Chondrocyte (in vitro differentiated cells): ENCODE data around the gene TIMP3. TPM values are rescaled to one million over a fixed set of nuclear protein-coding genes. Genes with fewer than 3 reads are reported as not detected.

Experiments used
- DNase-seq: peaks from one replicate; pipeline ENCODE4 v3.0.0; 2021; ENCODE audit warnings: mixed read lengths, low spot score
- H3K27ac Mint-ChIP-seq: one replicate; pipeline ENCODE4 v1.8.0; 2021; ENCODE audit warnings: mild to moderate bottlenecking, moderate library complexity, mixed read lengths; ENCODE audit not compliant: unreplicated experiment
- H3K27me3 Mint-ChIP-seq: 2 replicates; pipeline ENCODE4 v1.8.0; 2021; ENCODE audit warnings: low read depth, mixed read lengths
- H3K36me3 Mint-ChIP-seq: 2 replicates; pipeline ENCODE4 v1.8.0; 2021; ENCODE audit warnings: low read depth, mixed read lengths
- H3K4me1 Mint-ChIP-seq: 2 replicates; pipeline ENCODE4 v1.8.0; 2021; ENCODE audit warnings: low read depth, mild to moderate bottlenecking, mixed read lengths
- H3K4me3 Mint-ChIP-seq: one replicate; pipeline ENCODE4 v1.8.0; 2021; ENCODE audit warnings: mild to moderate bottlenecking, moderate library complexity, mixed read lengths; ENCODE audit not compliant: unreplicated experiment
- H3K9me3 Mint-ChIP-seq: 2 replicates; pipeline ENCODE4 v1.8.0; 2021; ENCODE audit warnings: low read depth, mixed read lengths
- CTCF ChIP-seq: fragments of 200-600 bp; sonication (generic); IDR thresholded peaks from 2 replicates; pipeline ENCODE4 v1.5.0; 2021; ENCODE audit warnings: antibody characterized with exemption, mild to moderate bottlenecking, moderate library complexity
- total RNA-seq: library from RNA; stranded (reverse); gene quantifications from 3 replicates; pipeline ENCODE4 v1.2.1, GENCODE V29; 2021

The TIMP3 gene
- total RNA-seq, 1 donor from 2014 or later, result 126 TPM

- Mint-ChIP-seq H3K27me3 (peaks cover 2% of the 10 kb centered on the region), H3K9me3 (no peaks in the 10 kb centered on the region), H3K4me1 (peaks cover 4% of the 10 kb centered on the region), H3K4me3 (no peak overlapping the region), H3K36me3 (no peaks in the 10 kb centered on the region), H3K27ac (no peak overlapping the region)
- TF ChIP-seq CTCF, result peak; percentile 39
- no peak for DNase-seq
Measured at GRCh38 chr22:32901925-32902324, 100.4 kb downstream of the TIMP3 start.

GRCh38 chr22:32903507-32903906 lies 102.0 kb downstream of the TIMP3 start:
- Mint-ChIP-seq H3K27ac (no peak overlapping the region), H3K9me3 (no peaks in the 10 kb centered on the region), H3K4me3 (no peak overlapping the region), H3K27me3 (peaks cover 2% of the 10 kb centered on the region), H3K36me3 (no peaks in the 10 kb centered on the region), H3K4me1 (peaks cover 4% of the 10 kb centered on the region)
- no peak for TF ChIP-seq CTCF
- DNase-seq, result no peak

- no peak for DNase-seq
- no peaks in the 10 kb centered on the region for H3K36me3 Mint-ChIP-seq
- TF ChIP-seq CTCF, result no peak
- H3K4me3 Mint-ChIP-seq, result no peak overlapping the region
- H3K27me3 Mint-ChIP-seq, result peaks cover 2% of the 10 kb centered on the region
- no peaks in the 10 kb centered on the region for H3K9me3 Mint-ChIP-seq
- H3K4me1 Mint-ChIP-seq, result peaks cover 4% of the 10 kb centered on the region
- no peak overlapping the region for H3K27ac Mint-ChIP-seq
Measured at GRCh38 chr22:32904044-32904443, 102.5 kb downstream of the TIMP3 start.

- no peak for DNase-seq
- Mint-ChIP-seq H3K9me3 (no peaks in the 10 kb centered on the region), H3K4me3 (no peak overlapping the region), H3K4me1 (peaks cover 4% of the 10 kb centered on the region), H3K36me3 (no peaks in the 10 kb centered on the region), H3K27ac (no peak overlapping the region), H3K27me3 (no peaks in the 10 kb centered on the region)
- TF ChIP-seq CTCF, result no peak
Measured at GRCh38 chr22:32905400-32905799, 103.9 kb downstream of the TIMP3 start.

GRCh38 chr22:32909581-32910428 lies 108.3 kb downstream of the TIMP3 start:
- Mint-ChIP-seq H3K36me3 (peaks cover 2% of the 10 kb centered on the region), H3K27ac (no peak overlapping the region), H3K4me1 (peaks cover 4% of the 10 kb centered on the region), H3K27me3 (peaks cover 2% of the 10 kb centered on the region), H3K4me3 (no peak overlapping the region), H3K9me3 (no peaks in the 10 kb centered on the region)
- DNase-seq, result no peak
- TF ChIP-seq CTCF, result no peak
